Measurements from ENCODE around the gene BMPER.

Gene BMPER

DNA sequence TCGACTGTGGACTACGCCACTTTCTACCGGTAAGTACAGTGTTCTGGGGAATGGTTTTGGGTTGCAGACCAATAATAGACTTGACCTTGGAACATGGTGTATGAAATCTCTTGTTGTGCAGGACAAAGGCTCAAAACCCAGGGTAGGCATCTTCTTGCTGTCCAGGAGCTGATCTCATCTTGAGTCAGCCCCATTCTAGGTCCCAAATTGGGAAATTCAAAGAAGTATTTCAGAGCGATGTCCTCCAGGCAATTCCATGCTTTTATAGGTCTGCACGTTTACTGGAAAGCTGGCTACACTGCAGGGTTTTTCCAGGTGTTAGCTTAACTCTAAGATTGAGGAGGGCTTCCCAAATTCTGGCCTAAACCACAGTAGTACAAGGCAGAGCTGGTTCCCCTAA, 180.7 kb downstream of the BMPER start:
- no peak overlapping the region for H3K27ac Mint-ChIP-seq
- H3K4me1 Mint-ChIP-seq: no peaks in the 10 kb centered on the region
- no peaks in the 10 kb centered on the region for H3K9me3 Mint-ChIP-seq
- no peak overlapping the region for H3K4me3 Mint-ChIP-seq
- ATAC-seq (no peak), DNase-seq (ENCODE audit: low spot score in 2 of 2) (no peak)
- H3K36me3 Mint-ChIP-seq: no peaks in the 10 kb centered on the region

DNA sequence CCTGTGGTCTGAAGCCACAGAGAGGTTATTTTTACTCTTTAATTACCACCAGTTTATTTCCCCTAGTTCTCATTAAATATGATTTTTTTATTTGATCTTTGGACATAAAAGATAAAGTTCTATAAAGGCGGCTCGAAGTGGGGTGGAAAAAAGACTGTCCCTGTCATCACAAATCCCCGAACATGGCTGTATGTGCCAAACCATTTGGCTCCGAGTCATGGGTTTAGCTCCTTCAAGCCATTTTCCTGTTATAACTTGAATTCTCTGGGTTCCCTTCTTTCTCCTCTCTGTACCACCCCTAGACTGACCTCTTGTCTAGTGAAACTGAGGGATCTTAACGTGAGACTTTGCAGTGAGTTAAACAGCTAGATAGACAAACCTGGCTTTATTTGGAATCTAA, 181.6 kb downstream of the BMPER start:
- DNase-seq (ENCODE audit: low spot score in 2 of 2) (no peak), ATAC-seq (no peak)
- H3K27ac Mint-ChIP-seq: no peak overlapping the region
- H3K4me1 Mint-ChIP-seq: no peaks in the 10 kb centered on the region
- H3K36me3 Mint-ChIP-seq: no peaks in the 10 kb centered on the region
- no peak overlapping the region for H3K4me3 Mint-ChIP-seq
- no peaks in the 10 kb centered on the region for H3K9me3 Mint-ChIP-seq

GRCh38 chr7:34087892-34088891, 182.9 kb downstream of the BMPER start:
- H3K27ac Mint-ChIP-seq: no peak overlapping the region
- peak; percentile 34 for ATAC-seq
- no peak overlapping the region for H3K4me3 Mint-ChIP-seq
- no peaks in the 10 kb centered on the region for H3K4me1 Mint-ChIP-seq
- DNase-seq (ENCODE audit: low spot score in 2 of 2): no peak
- H3K9me3 Mint-ChIP-seq: no peaks in the 10 kb centered on the region
- H3K36me3 Mint-ChIP-seq: no peaks in the 10 kb centered on the region

- Mint-ChIP-seq H3K36me3 (no peaks in the 10 kb centered on the region), H3K9me3 (no peaks in the 10 kb centered on the region), H3K4me1 (no peaks in the 10 kb centered on the region), H3K4me3 (no peak overlapping the region), H3K27ac (no peak overlapping the region)
- ATAC-seq (no peak), DNase-seq (ENCODE audit: low spot score in 2 of 2) (no peak)
Observed at GRCh38 chr7:34090816-34091215, 185.5 kb downstream of the BMPER start.

- DNase-seq (ENCODE audit: low spot score in 2 of 2) (no peak), ATAC-seq (no peak)
- Mint-ChIP-seq H3K4me1 (no peaks in the 10 kb centered on the region), H3K36me3 (no peaks in the 10 kb centered on the region), H3K9me3 (no peaks in the 10 kb centered on the region), H3K27ac (no peak overlapping the region), H3K4me3 (no peak overlapping the region)
Observed at GRCh38 chr7:34091321-34091917, 186.1 kb downstream of the BMPER start.

- Mint-ChIP-seq H3K27ac (no peak overlapping the region), H3K4me1 (no peaks in the 10 kb centered on the region), H3K4me3 (no peak overlapping the region), H3K9me3 (no peaks in the 10 kb centered on the region), H3K36me3 (no peaks in the 10 kb centered on the region)
- no peak for DNase-seq (ENCODE audit: low spot score in 2 of 2)
- ATAC-seq: no peak
Observed at GRCh38 chr7:34093276-34093675, 187.9 kb downstream of the BMPER start.

GRCh38 chr7:34096198-34096651, 190.9 kb downstream of the BMPER start:
- ATAC-seq (no peak), DNase-seq (ENCODE audit: low spot score in 2 of 2) (no peak)
- H3K4me3 Mint-ChIP-seq: no peak overlapping the region
- no peaks in the 10 kb centered on the region for H3K36me3 Mint-ChIP-seq
- H3K27ac Mint-ChIP-seq: no peak overlapping the region
- no peaks in the 10 kb centered on the region for H3K9me3 Mint-ChIP-seq
- no peaks in the 10 kb centered on the region for H3K4me1 Mint-ChIP-seq

DNA sequence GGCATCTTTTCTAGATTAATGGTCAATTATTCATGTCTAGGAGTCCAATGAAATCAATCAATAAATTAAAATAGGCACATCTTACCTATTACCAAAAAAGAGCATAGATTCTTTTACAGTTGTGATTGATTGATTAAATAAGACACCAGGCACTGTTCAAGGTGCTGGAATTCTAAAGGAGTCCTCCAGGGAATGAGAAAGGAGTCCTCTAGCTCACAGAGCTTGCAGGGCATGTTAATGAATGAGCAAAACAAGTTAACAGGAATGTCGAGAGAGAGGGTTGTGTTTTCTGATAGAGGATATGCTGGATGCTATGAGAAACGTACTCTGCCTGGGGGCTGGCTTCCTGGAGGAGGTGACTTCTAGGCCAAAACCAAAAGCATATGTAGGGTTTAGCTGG, 191.4 kb downstream of the BMPER start:
- no peaks in the 10 kb centered on the region for H3K9me3 Mint-ChIP-seq
- DNase-seq (ENCODE audit: low spot score in 2 of 2) (no peak), ATAC-seq (no peak)
- H3K4me1 Mint-ChIP-seq: no peaks in the 10 kb centered on the region
- H3K27ac Mint-ChIP-seq: no peak overlapping the region
- H3K36me3 Mint-ChIP-seq: no peaks in the 10 kb centered on the region
- no peak overlapping the region for H3K4me3 Mint-ChIP-seq

DNA sequence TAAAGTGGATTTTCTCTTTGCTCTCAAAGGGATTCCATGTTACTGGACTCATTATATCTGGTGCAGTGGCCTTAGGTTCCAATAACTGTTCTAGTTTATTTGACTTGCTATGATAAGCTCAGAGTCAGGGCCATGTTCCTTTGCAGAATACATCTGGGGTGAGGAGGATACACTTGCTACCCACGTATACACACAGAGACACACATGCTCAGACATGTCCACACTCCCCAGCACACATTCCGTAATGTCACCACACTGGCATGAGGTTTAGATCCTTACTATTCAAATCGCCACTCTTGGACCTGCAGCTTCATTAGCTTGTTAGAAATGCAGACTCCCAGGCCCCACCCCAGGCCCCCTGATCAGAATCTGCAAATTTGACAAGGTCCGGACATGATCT, 195.3 kb downstream of the BMPER start:
- Mint-ChIP-seq H3K9me3 (peaks cover 7% of the 10 kb centered on the region), H3K4me1 (no peaks in the 10 kb centered on the region), H3K4me3 (no peak overlapping the region), H3K27ac (no peak overlapping the region), H3K36me3 (no peaks in the 10 kb centered on the region)
- ATAC-seq (no peak), DNase-seq (ENCODE audit: low spot score in 2 of 2) (no peak)

- H3K27ac Mint-ChIP-seq: no peak overlapping the region
- no peak overlapping the region for H3K4me3 Mint-ChIP-seq
- no peak for DNase-seq (ENCODE audit: low spot score in 2 of 2)
- H3K36me3 Mint-ChIP-seq: no peaks in the 10 kb centered on the region
- H3K9me3 Mint-ChIP-seq: peaks cover 12% of the 10 kb centered on the region
- H3K4me1 Mint-ChIP-seq: no peaks in the 10 kb centered on the region
- no peak for ATAC-seq
Observed at GRCh38 chr7:34104115-34104514, 198.8 kb downstream of the BMPER start.

- ATAC-seq (no peak), DNase-seq (ENCODE audit: low spot score in 2 of 2) (no peak)
- Mint-ChIP-seq H3K4me3 (no peak overlapping the region), H3K9me3 (peaks cover 12% of the 10 kb centered on the region), H3K27ac (no peak overlapping the region), H3K36me3 (no peaks in the 10 kb centered on the region), H3K4me1 (no peaks in the 10 kb centered on the region)
Observed at GRCh38 chr7:34104992-34105391, 199.7 kb downstream of the BMPER start.

GRCh38 chr7:34107276-34107675, 201.9 kb downstream of the BMPER start:
- DNase-seq (ENCODE audit: low spot score in 2 of 2) (no peak), ATAC-seq (no peak)
- H3K27ac Mint-ChIP-seq: no peak overlapping the region
- no peaks in the 10 kb centered on the region for H3K36me3 Mint-ChIP-seq
- H3K4me1 Mint-ChIP-seq: no peaks in the 10 kb centered on the region
- H3K4me3 Mint-ChIP-seq: no peak overlapping the region
- H3K9me3 Mint-ChIP-seq: peaks cover 12% of the 10 kb centered on the region

- Mint-ChIP-seq H3K4me3 (no peak overlapping the region), H3K27ac (no peak overlapping the region), H3K9me3 (peaks cover 8% of the 10 kb centered on the region), H3K4me1 (no peaks in the 10 kb centered on the region), H3K36me3 (no peaks in the 10 kb centered on the region)
- ATAC-seq (no peak), DNase-seq (ENCODE audit: low spot score in 2 of 2) (no peak)
Observed at GRCh38 chr7:34108165-34108564, 202.8 kb downstream of the BMPER start.

- no peak overlapping the region for H3K4me3 Mint-ChIP-seq
Observed at GRCh38 chr7:34109936-34110780, 204.8 kb downstream of the BMPER start.

GRCh38 chr7:34111031-34111430, 205.7 kb downstream of the BMPER start:
- Mint-ChIP-seq H3K27ac (no peak overlapping the region), H3K36me3 (no peaks in the 10 kb centered on the region), H3K9me3 (peaks cover 13% of the 10 kb centered on the region), H3K4me3 (no peak overlapping the region), H3K4me1 (no peaks in the 10 kb centered on the region)
- no peak for ATAC-seq
- DNase-seq (ENCODE audit: low spot score in 2 of 2): no peak

More at GRCh38 chr7:34109936-34110780, 204.8 kb downstream of the BMPER start:
- Mint-ChIP-seq H3K27ac (no peak overlapping the region), H3K4me1 (no peaks in the 10 kb centered on the region), H3K36me3 (no peaks in the 10 kb centered on the region), H3K9me3 (peaks cover 10% of the 10 kb centered on the region)
- ATAC-seq: no peak
- DNase-seq (ENCODE audit: low spot score in 2 of 2): no peak

Measured in stimulated activated effector memory CD8-positive, alpha-beta T cell treated with anti-CD3 and anti-CD28 coated beads, Interleukin-12 subunit alpha, Interleukin-12 subunit beta, amount 100 ng/mL, for 72 hours (primary cell).